ENCODE data around the gene SLC37A1.

Gene SLC37A1

DNA sequence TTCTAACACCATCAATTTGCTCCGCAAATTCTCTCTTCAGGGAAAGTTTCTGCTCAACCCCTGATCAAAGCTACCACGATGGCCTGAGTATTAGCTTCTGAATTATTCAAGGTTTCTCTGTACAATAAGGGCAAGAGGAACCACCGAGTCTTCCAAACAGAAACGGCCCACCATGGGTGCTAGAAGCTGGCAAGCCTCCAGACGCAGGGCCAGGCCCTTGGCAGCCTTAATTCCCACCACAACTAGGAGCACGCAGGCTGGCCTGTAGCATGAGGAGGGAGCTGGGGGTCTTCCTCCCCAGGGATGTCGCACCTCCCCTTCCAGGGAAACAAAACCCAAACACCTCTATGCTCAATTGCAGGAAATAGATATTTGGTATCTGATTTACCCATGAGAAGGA lies 28.7 kb upstream of the SLC37A1 start:
- H3K27me3 ChIP-seq (replicated peaks; ENCODE audit: control insufficient read depth, insufficient read depth, low read length), result no peaks in the 10 kb centered on the region
- no peak overlapping the region for H3K4me3 ChIP-seq (replicated peaks; ENCODE audit: low read depth, low read length)
- DNase-seq (ENCODE audit: extremely low read depth, insufficient read length), result no peak
- TF ChIP-seq, protein P1, sequence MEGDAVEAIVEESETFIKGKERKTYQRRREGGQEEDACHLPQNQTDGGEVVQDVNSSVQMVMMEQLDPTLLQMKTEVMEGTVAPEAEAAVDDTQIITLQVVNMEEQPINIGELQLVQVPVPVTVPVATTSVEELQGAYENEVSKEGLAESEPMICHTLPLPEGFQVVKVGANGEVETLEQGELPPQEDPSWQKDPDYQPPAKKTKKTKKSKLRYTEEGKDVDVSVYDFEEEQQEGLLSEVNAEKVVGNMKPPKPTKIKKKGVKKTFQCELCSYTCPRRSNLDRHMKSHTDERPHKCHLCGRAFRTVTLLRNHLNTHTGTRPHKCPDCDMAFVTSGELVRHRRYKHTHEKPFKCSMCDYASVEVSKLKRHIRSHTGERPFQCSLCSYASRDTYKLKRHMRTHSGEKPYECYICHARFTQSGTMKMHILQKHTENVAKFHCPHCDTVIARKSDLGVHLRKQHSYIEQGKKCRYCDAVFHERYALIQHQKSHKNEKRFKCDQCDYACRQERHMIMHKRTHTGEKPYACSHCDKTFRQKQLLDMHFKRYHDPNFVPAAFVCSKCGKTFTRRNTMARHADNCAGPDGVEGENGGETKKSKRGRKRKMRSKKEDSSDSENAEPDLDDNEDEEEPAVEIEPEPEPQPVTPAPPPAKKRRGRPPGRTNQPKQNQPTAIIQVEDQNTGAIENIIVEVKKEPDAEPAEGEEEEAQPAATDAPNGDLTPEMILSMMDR (IDR thresholded peaks at IDR 0.05; ENCODE audit: insufficient read depth, low read length, poor library complexity, severe bottlenecking), result no peak
- H3K36me3 ChIP-seq (ENCODE audit: control insufficient read depth, insufficient read depth, low read length), result no peaks in the 10 kb centered on the region

DNA sequence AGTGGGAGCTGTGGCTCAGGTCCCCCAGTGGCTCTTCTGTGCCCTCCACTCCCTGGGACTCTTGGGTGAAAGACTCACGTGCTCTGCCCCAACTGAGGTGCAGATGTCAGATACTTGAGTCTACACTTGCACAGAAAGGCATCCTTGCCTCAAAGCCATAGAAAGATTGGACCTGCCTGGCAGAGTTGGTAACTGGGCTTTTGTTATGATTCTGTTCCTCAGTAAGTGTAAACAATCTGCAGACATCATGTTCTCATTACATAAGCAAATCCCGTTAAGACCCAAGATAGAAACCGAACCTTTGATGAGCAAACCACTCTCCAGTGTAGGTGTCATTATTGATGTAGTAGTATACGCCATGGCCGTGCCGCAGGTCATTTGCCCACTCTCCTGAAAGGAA lies 27.6 kb upstream of the SLC37A1 start:
- Histone ChIP-seq H3K4me3 (replicated peaks; ENCODE audit: low read depth, low read length) (no peak overlapping the region), H3K27me3 (replicated peaks; ENCODE audit: control insufficient read depth, insufficient read depth, low read length) (no peaks in the 10 kb centered on the region), H3K36me3 (ENCODE audit: control insufficient read depth, insufficient read depth, low read length) (no peaks in the 10 kb centered on the region)
- TF ChIP-seq, protein P1 (IDR thresholded peaks at IDR 0.05; ENCODE audit: insufficient read depth, low read length, poor library complexity, severe bottlenecking), result no peak
- no peak for DNase-seq (ENCODE audit: extremely low read depth, insufficient read length)

GRCh38 chr21:42486531-42486930 lies 27.1 kb upstream of the SLC37A1 start:
- no peaks in the 10 kb centered on the region for H3K27me3 ChIP-seq (replicated peaks; ENCODE audit: control insufficient read depth, insufficient read depth, low read length)
- DNase-seq (ENCODE audit: extremely low read depth, insufficient read length), result no peak
- no peak overlapping the region for H3K4me3 ChIP-seq (replicated peaks; ENCODE audit: low read depth, low read length)
- TF ChIP-seq, protein P1 (IDR thresholded peaks at IDR 0.05; ENCODE audit: insufficient read depth, low read length, poor library complexity, severe bottlenecking), result no peak
- H3K36me3 ChIP-seq (ENCODE audit: control insufficient read depth, insufficient read depth, low read length), result no peaks in the 10 kb centered on the region

DNA sequence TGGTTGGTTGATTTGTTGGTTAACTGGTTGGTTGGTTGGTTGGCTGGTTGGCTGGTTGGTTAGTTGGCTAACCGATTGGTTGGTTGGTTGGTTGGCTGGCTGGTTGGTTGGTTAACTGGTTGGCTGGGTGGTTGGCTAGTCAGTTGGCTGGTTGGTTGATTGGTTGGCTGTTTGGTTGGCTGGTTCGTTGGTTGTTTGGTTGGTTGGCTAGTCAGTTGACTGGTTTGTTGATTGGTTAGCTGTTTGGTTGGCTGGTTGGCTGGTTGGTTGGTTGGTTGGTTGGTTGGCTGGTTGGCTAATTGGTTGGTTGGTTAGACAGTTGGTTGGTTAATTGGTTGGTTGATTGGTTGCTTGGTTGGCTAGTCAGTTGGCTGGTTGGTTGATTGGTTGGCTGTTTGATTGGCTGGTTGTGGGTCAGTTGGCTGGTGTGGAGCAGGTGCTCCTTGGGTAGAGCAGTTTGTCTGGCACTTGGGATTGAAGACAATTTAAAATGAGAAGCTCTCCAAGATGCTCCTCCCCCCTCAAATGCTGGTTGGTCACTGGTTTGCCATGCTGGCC lies 24.6 kb upstream of the SLC37A1 start:
- no peak overlapping the region for H3K4me3 ChIP-seq (replicated peaks; ENCODE audit: low read depth, low read length)
- H3K36me3 ChIP-seq (ENCODE audit: control insufficient read depth, insufficient read depth, low read length), result no peaks in the 10 kb centered on the region
- no peaks in the 10 kb centered on the region for H3K27me3 ChIP-seq (replicated peaks; ENCODE audit: control insufficient read depth, insufficient read depth, low read length)
- no peak for DNase-seq (ENCODE audit: extremely low read depth, insufficient read length)
- TF ChIP-seq, protein P1 (IDR thresholded peaks at IDR 0.05; ENCODE audit: insufficient read depth, low read length, poor library complexity, severe bottlenecking), result no peak

DNA sequence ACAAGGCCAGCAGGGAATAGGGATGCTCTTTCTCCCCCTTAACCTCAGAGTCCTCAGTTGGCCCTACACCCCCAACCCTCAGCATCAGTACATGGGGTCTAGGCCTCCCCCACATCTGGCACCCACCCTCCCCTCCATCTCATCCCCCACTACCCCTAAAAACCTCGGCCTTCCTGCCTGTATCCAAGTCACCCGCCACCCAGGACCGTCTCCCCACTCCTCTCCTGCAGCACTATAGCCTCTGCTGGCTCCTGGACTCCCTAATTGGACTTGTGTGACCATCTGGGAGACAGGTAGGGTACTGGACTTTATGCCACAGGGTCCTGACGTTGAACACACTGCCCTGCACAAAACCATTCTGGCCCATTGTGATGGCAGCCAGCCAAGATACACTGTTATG lies 23.7 kb upstream of the SLC37A1 start:
- Histone ChIP-seq H3K27me3 (replicated peaks; ENCODE audit: control insufficient read depth, insufficient read depth, low read length) (no peaks in the 10 kb centered on the region), H3K36me3 (ENCODE audit: control insufficient read depth, insufficient read depth, low read length) (no peaks in the 10 kb centered on the region)

More for the DNA sequence above, 23.7 kb upstream of the SLC37A1 start:
- no peak overlapping the region for H3K4me3 ChIP-seq (replicated peaks; ENCODE audit: low read depth, low read length)
- TF ChIP-seq, protein P1 (IDR thresholded peaks at IDR 0.05; ENCODE audit: insufficient read depth, low read length, poor library complexity, severe bottlenecking), result no peak
- no peak for DNase-seq (ENCODE audit: extremely low read depth, insufficient read length)

All from GM06990 (cell line).